C4-2B (cell line): ENCODE data around the gene MAB21L2.

Source experiments
- ZFX ChIP-seq: fragments of 450-650 bp; IDR thresholded peaks from 2 replicates; pipeline ENCODE4 v1.6.1; 2017
- TF ChIP-seq, protein P1 (sequence below): fragments of 450-650 bp; conservative IDR thresholded peaks from 2 replicates; pipeline ENCODE4 v1.5.1; 2017; ENCODE audit warnings: mild to moderate bottlenecking

DNA sequence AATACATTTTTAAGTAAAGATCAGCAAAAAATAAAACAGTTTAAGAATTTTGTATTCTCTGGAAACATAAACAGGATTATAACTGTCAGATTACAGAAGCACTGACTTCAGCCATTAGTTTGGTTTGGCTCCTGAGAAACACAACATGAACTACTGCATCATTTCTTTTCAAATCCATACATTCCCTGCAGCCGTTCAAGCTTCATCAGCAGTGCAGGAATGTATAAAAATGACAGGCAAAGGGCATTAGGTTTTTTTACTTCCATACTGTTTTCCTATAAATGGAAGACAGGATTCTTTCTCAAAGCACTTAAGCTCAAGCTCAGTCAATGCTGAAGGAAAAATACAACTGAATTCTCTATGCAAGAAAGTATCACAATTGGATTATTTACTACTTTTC, 4.2 kb upstream of the MAB21L2 start:
- TF ChIP-seq, protein P1, sequence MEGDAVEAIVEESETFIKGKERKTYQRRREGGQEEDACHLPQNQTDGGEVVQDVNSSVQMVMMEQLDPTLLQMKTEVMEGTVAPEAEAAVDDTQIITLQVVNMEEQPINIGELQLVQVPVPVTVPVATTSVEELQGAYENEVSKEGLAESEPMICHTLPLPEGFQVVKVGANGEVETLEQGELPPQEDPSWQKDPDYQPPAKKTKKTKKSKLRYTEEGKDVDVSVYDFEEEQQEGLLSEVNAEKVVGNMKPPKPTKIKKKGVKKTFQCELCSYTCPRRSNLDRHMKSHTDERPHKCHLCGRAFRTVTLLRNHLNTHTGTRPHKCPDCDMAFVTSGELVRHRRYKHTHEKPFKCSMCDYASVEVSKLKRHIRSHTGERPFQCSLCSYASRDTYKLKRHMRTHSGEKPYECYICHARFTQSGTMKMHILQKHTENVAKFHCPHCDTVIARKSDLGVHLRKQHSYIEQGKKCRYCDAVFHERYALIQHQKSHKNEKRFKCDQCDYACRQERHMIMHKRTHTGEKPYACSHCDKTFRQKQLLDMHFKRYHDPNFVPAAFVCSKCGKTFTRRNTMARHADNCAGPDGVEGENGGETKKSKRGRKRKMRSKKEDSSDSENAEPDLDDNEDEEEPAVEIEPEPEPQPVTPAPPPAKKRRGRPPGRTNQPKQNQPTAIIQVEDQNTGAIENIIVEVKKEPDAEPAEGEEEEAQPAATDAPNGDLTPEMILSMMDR, result no peak
- TF ChIP-seq ZFX, result no peak
